Measurements from ENCODE around the gene RPS6KB2.
A peak's percentile ranks its signal among the peaks of the same experiment; 100 is the strongest.
"Not testable (repeated sequence)": the region's sequence is repeated elsewhere in the genome, so short reads cannot be mapped to it uniquely, and the experiment has no call there.

Gene RPS6KB2

DNA sequence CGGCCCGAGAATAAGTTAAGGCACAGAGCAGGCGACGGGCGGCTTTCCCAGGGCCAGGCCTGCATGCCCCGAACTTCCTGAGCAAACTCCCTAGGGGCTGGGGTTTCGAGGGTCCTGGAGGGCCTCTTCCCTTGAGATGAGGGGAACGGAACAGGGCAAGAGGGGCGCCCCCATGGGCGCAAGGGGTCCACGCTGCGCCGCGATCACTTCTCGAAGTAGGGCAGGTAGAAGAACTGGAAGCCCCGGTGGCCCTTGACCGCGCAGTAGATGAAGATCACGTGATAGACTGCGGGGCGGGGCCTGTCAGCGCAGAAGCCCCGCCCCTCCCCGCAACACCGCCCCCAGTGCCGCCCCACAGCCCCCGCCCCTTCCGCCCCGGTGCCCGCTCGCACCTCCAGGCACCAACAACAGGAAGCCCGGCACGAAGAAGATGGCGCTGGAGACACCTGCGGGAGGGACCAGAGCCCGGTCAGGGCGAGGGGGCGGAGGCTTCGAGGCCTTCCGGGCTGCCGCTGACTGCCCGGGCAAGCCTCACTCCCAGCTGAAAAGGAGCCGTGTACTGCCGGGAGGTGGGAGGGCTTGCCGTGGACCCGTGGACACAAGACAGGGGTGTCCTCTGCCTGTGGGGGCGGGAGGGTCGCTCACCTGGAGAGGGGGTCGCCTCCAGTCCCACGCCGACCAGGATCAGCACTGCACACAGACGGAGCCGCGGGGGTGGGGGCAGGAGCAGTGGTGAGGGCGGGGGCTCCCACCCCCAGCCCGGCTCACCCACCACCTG lies 36.3 kb downstream of the RPS6KB2 start:
- peak overlapping the region; percentile 98 for H3K27ac Mint-ChIP-seq
- peaks cover 12 to 21% of the 10 kb centered on the region in 2 donors for H3K36me3 Mint-ChIP-seq
- DNase-seq (peak; percentile 90), ATAC-seq (replicated peaks) (peak; percentile 76)
- no peaks in the 10 kb centered on the region for H3K27me3 Mint-ChIP-seq
- H3K4me1 Mint-ChIP-seq, result peaks cover 41 to 73% of the 10 kb centered on the region in 2 donors
- H3K9me3 Mint-ChIP-seq, result no peaks in the 10 kb centered on the region
- peak overlapping the region; percentile 94 to 99 for H3K4me3 Mint-ChIP-seq

- H3K27me3 Mint-ChIP-seq, result no peaks in the 10 kb centered on the region
- ATAC-seq (replicated peaks) (no peak), DNase-seq (no peak)
- peaks cover 37 to 72% of the 10 kb centered on the region in 2 donors for H3K4me1 Mint-ChIP-seq
- H3K9me3 Mint-ChIP-seq, result no peaks in the 10 kb centered on the region
- peak overlapping the region; percentile 94 to 99 for H3K4me3 Mint-ChIP-seq
- H3K36me3 Mint-ChIP-seq, result peaks cover 12 to 21% of the 10 kb centered on the region in 2 donors
- peak overlapping the region; percentile 98 for H3K27ac Mint-ChIP-seq
Measured at GRCh38 chr11:67465189-67465510, 36.9 kb downstream of the RPS6KB2 start.

- peak overlapping the region; percentile 94 to 99 for H3K4me3 Mint-ChIP-seq
- not testable (repeated sequence) for H3K9me3 Mint-ChIP-seq; DNase-seq; ATAC-seq (replicated peaks); H3K27me3 Mint-ChIP-seq
- H3K4me1 Mint-ChIP-seq, result peaks cover 37 to 72% of the 10 kb centered on the region in 2 donors
- peaks cover 12 to 21% of the 10 kb centered on the region in 2 donors for H3K36me3 Mint-ChIP-seq
- peak overlapping the region; percentile 98 for H3K27ac Mint-ChIP-seq
Measured at GRCh38 chr11:67465530-67465929, 37.2 kb downstream of the RPS6KB2 start.

- Mint-ChIP-seq H3K4me3 (peak overlapping the region in 1 of 2 donors; percentile 25), H3K27ac (peak overlapping the region; percentile 37)
Measured at GRCh38 chr11:67466367-67466766, 38.1 kb downstream of the RPS6KB2 start.

DNA sequence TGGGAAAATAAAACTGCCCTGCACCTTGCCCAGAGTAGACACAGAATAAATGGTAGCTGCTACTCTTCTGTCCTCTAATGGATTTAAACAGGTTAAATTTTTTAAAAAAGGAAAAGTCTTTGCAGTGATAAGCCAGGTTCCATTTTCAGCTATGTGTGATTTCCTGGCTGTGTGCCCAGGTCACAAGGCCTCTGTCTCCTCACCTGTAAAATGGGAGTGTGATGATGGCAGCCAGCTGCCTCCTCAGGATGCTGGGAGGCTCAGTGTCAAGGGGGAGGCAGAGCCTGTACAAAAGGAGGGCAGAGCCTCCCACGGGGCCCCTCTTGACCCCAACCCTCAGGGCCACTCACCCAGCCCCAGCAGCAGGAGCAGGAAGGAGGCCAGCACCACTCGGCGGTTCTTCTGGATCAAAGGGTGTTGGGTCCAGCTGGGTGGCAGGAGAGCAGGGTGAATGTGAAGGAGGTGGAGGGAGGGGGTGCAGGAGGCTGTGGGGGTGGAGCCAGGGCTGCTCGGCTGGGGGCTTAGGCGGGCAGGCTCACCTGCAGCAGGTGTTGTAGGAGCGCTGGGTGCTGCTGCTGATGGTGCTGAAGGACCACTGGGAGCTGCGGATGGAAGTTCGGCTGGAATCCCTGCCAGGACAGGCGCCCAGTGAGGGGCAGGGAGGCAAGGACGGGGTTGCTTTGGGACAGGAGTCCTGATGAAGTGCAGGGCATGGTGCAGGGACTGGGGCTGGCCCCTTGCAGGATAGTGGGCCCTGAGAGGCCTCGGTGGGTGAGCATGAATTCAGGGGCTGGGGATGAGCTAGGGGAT lies 38.9 kb downstream of the RPS6KB2 start:
- Mint-ChIP-seq H3K36me3 (peaks cover 13 to 21% of the 10 kb centered on the region in 2 donors), H3K27ac (peak overlapping the region; percentile 96), H3K4me3 (peak overlapping the region; percentile 92 to 93), H3K4me1 (peaks cover 48 to 80% of the 10 kb centered on the region in 2 donors), H3K27me3 (no peaks in the 10 kb centered on the region), H3K9me3 (no peaks in the 10 kb centered on the region)
- no peak for DNase-seq
- ATAC-seq (replicated peaks), result no peak

More at GRCh38 chr11:67466367-67466766, 38.1 kb downstream of the RPS6KB2 start:
- Mint-ChIP-seq H3K9me3 (no peaks in the 10 kb centered on the region), H3K36me3 (peaks cover 13 to 21% of the 10 kb centered on the region in 2 donors), H3K4me1 (peaks cover 40 to 73% of the 10 kb centered on the region in 2 donors), H3K27me3 (no peaks in the 10 kb centered on the region)
- DNase-seq (no peak), ATAC-seq (replicated peaks) (no peak)

DNA sequence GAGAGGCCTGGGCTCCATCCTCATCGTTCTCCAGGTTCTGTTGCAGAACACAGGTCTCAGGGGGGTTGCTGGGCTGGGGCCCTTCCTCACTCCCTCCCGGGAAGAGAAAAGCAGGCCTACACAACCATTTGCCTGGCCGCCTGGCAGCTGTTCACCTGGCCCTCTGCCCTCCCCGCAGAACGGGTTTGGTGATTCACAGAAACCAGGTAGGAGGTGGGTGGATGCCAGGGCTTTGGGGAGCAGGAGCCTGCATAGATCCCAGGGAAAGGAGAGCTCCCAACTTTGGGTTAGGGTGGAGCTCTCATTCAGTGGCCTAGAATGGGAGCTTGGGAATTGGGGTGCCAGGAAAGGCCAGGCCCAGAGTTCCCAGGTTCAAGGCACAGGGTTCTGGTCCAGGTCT lies 39.8 kb downstream of the RPS6KB2 start:
- no peaks in the 10 kb centered on the region for H3K27me3 Mint-ChIP-seq
- H3K4me1 Mint-ChIP-seq, result peaks cover 44 to 76% of the 10 kb centered on the region in 2 donors
- no peaks in the 10 kb centered on the region for H3K9me3 Mint-ChIP-seq
- no peak for DNase-seq
- ATAC-seq (replicated peaks), result no peak
- peak overlapping the region; percentile 92 to 93 for H3K4me3 Mint-ChIP-seq
- H3K27ac Mint-ChIP-seq, result peak overlapping the region; percentile 96
- H3K36me3 Mint-ChIP-seq, result peaks cover 13 to 21% of the 10 kb centered on the region in 2 donors

DNA sequence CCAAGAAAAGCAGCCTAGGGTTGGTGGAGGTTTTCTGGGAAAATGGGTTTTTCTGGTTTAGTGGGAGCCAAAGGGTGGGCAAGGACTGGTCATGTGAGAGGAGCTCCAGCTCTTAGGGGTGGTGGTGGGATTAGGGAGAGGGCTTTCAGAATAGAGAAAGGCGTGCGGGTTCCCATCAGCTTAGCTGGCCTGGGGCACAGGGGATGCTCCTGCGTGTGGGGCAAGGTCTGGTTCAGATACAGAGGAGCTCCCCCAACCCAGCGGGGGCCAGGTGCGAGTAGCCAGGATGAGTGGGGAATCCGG lies 40.1 kb downstream of the RPS6KB2 start:
- H3K36me3 Mint-ChIP-seq, result peaks cover 13 to 21% of the 10 kb centered on the region in 2 donors
- peak overlapping the region; percentile 92 to 93 for H3K4me3 Mint-ChIP-seq
- H3K4me1 Mint-ChIP-seq, result peaks cover 44 to 73% of the 10 kb centered on the region in 2 donors
- no peaks in the 10 kb centered on the region for H3K9me3 Mint-ChIP-seq
- no peaks in the 10 kb centered on the region for H3K27me3 Mint-ChIP-seq
- peak overlapping the region; percentile 96 for H3K27ac Mint-ChIP-seq
- ATAC-seq (replicated peaks) (peak in 1 of 2 donors; percentile 9), DNase-seq (no peak)

DNA sequence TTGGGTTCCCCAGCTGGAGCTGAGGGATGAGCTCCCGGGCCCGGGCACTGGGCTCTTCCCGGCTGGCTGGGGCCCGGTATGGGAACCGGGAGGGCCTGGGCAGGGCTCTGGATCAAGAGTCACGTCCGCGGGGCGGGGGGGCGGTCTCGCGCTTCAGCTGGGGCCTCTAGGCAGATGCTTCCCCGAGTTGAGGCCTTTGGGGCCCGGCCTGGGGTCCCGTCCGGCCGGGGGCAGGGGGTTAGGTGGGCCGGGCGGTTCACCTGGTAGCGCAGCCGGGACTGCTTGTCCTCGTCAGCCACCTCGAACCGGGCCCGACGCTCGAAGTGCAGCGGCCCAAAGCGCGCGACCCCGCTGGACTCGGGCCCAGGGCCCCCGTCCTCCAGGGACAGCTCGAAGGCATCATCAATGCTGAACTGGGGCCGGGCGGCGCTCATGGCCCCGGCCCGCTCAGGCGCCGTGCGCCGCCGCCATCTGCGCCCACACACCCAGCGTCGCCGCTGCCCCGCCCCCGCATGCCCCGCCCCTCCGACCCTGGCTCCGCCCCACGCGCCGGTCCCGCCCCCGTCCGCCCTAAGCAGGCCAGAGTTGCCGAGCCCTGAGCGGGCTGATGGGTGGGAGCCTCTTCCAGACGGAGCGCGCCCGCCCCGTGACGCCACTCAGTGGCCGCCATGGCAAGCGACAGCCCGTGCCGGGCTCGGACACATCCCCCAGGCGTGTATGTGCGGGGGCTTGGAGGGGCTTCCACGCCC lies 40.6 kb downstream of the RPS6KB2 start, which contains the start of gene TMEM134:
Gene TMEM134 (minus strand): TSS at position 493 of the 749 bp plus-strand sequence. CDS start 59 bp downstream, at position 434.
- peak within 1 kb of the TSS; percentile 97 for H3K27ac Mint-ChIP-seq
- peak within 1 kb of the TSS; percentile 92 to 93 for H3K4me3 Mint-ChIP-seq
- no peaks in the 10 kb centered on the region for H3K27me3 Mint-ChIP-seq
- DNase-seq (peak; percentile 89), ATAC-seq (replicated peaks) (peak; percentile 75 to 81)
- H3K36me3 Mint-ChIP-seq, result peaks cover 13 to 17% of the 10 kb centered on the region in 2 donors
- H3K4me1 Mint-ChIP-seq, result peaks cover 44 to 68% of the 10 kb centered on the region in 2 donors
- no peaks in the 10 kb centered on the region for H3K9me3 Mint-ChIP-seq

DNA sequence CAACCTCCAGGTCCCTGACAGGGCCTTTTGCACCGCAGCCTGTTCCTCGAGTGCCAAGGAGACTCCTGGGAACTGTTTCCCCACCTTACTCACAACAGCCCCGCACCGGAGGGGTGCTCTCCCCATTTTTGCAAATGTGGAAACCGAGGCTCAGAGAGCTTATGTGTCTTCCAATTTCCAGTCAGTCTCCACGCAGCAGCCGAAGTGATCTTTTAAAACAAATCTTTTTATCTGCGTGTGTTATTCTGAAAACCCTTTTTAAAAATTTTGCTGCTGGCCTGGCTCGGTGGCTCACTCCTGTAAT lies 41.2 kb downstream of the RPS6KB2 start:
- DNase-seq (no peak), ATAC-seq (replicated peaks) (no peak)
- H3K9me3 Mint-ChIP-seq, result no peaks in the 10 kb centered on the region
- H3K27me3 Mint-ChIP-seq, result no peaks in the 10 kb centered on the region
- H3K4me3 Mint-ChIP-seq, result peak overlapping the region; percentile 92 to 93
- H3K36me3 Mint-ChIP-seq, result peaks cover 13 to 17% of the 10 kb centered on the region in 2 donors
- H3K4me1 Mint-ChIP-seq, result peaks cover 42 to 63% of the 10 kb centered on the region in 2 donors
- H3K27ac Mint-ChIP-seq, result peak overlapping the region; percentile 97

DNA sequence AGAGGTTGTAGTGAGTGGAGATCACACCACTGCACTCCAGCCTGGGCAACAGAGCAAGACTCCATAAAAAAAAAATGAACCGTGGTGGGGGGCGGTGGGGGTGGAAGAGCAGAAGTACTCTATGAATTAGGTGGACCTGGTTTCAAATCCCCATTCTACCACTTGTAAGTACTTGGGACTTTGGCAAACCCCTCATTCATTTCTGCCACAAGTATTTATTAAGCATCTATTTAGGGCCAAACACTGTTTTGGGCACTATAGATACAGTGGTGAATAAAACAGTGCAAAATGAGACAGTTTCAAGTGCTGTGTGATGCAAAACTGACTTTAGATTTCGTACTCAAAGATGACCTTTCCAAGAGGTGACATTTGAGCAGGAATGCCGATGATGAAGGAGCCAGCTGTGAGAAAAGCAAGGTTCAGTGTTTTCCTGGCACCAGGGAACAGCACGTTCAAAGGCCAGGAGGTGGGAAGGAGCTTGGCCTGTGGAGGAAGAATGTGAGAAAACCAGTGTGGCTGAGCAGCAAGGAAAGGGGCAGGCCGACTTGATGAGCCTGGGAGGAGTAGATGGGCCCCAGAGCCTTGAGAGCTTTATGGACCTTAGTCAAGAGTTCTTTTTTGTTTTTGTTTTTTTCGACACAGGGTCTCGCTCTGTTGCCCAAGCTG lies 42.2 kb downstream of the RPS6KB2 start:
- Mint-ChIP-seq H3K4me3 (peak overlapping the region; percentile 92 to 93), H3K27ac (peak overlapping the region; percentile 97), H3K36me3 (peaks cover 8 to 9% of the 10 kb centered on the region in 2 donors), H3K9me3 (no peaks in the 10 kb centered on the region), H3K27me3 (no peaks in the 10 kb centered on the region), H3K4me1 (peaks cover 36 to 53% of the 10 kb centered on the region in 2 donors)
- DNase-seq (no peak), ATAC-seq (replicated peaks) (peak; percentile 30 to 49)

GRCh38 chr11:67472882-67473281 lies 44.6 kb downstream of the RPS6KB2 start:
- ATAC-seq (replicated peaks) (no peak), DNase-seq (no peak)
- H3K27ac Mint-ChIP-seq, result no peak overlapping the region
- no peak overlapping the region for H3K4me3 Mint-ChIP-seq
- H3K36me3 Mint-ChIP-seq, result peaks cover 0 to 5% of the 10 kb centered on the region in 2 donors
- H3K27me3 Mint-ChIP-seq, result no peaks in the 10 kb centered on the region
- peaks cover 21 to 33% of the 10 kb centered on the region in 2 donors for H3K4me1 Mint-ChIP-seq
- no peaks in the 10 kb centered on the region for H3K9me3 Mint-ChIP-seq

DNA sequence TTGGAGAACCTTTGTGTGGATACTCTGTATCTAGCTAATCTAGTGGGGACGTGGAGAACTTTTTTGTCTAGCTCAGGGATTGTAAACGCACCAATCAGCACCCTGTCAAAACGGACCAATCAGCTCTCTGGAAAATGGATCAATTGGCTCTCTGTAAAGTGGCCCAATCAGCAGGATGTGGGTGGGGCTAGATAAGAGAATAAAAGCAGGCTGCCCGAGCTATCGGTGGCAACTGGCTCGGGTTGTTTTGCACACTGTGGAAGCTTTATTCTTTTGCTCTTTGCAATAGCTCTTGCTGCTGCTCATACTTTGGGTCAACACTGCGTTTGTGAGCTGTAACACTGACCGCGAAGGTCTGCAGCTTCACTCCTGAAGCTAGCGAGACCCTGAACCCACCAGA lies 48.4 kb downstream of the RPS6KB2 start:
- H3K27ac Mint-ChIP-seq, result not testable (repeated sequence)

DNA sequence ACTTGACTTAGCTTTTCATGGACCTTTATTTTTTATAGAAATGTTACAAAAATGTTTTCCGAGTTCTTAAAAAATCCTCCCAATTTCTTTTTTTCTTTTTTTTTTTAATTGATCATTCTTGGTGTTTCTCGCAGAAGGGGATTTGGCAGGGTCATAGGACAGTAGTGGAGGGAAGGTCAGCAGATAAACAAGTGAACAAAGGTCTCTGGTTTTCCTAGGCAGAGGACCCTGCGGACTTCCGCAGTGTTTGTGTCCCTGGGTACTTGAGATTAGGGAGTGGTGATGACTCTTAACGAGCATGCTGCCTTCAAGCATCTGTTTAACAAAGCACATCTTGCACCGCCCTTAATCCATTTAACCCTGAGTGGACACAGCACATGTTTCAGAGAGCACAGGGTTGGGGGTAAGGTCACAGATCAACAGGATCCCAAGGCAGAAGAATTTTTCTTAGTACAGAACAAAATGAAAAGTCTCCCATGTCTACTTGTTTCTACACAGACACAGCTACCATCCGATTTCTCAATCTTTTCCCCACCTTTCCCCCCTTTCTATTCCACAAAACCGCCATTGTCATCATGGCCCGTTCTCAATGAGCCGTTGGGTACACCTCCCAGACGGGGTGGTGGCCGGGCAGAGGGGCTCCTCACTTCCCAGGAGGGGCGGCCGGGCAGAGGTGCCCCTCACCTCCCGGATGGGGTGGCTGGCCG lies 49.2 kb downstream of the RPS6KB2 start:
- H3K4me3 Mint-ChIP-seq, result not testable (repeated sequence)

More for the DNA sequence above, 48.4 kb downstream of the RPS6KB2 start:
- H3K36me3 Mint-ChIP-seq; H3K9me3 Mint-ChIP-seq; H3K4me1 Mint-ChIP-seq; ATAC-seq (replicated peaks); DNase-seq; H3K4me3 Mint-ChIP-seq; H3K27me3 Mint-ChIP-seq: not testable (repeated sequence)

More for the DNA sequence above, 49.2 kb downstream of the RPS6KB2 start:
- not testable (repeated sequence) for ATAC-seq (replicated peaks); DNase-seq; H3K4me1 Mint-ChIP-seq; H3K36me3 Mint-ChIP-seq; H3K9me3 Mint-ChIP-seq; H3K27me3 Mint-ChIP-seq; H3K27ac Mint-ChIP-seq

Data from stimulated activated naive B cell treated with anti-CD40 and anti-IgM and Interleukin-4, amounts not matched to agents 10 μg/mL and 1 μg/mL and 100 μg/mL, for 72 hours (primary cell).